GM23338 (cell line): ENCODE data around the gene SNX1. TPM values are rescaled to one million over a fixed set of nuclear protein-coding genes. Genes with fewer than 3 reads are reported as not detected.

Source experiments
- ATAC-seq: fragments of 200-7000 bp; cut with Tn5 transposase; 3 replicates; pipeline ENCODE4 v1.9.1; 2020
- DNase-seq: peaks from one replicate; pipeline ENCODE4 v3.0.0-alpha.2; 2015; ENCODE audit warnings: low spot score
- H2AFZ ChIP-seq: fragments of 200-600 bp; sonication (generic); 2 replicates; pipeline ENCODE4 v1.8.0; 2016; ENCODE audit warnings: antibody characterized with exemption, mild to moderate bottlenecking, moderate library complexity
- H3F3A ChIP-seq: fragments of 200-600 bp; sonication (generic); replicated peaks from 2 replicates; pipeline ENCODE4 v1.8.0; 2017; ENCODE audit warnings: antibody characterized with exemption, mixed run types, low read depth
- H3K27ac ChIP-seq: fragments of 200-600 bp; sonication (generic); 2 replicates; pipeline ENCODE4 v1.6.1; 2016; ENCODE audit warnings: low read depth
- H3K27me3 ChIP-seq: fragments of 200-600 bp; sonication (generic); 2 replicates; pipeline ENCODE4 v1.8.0; 2016; ENCODE audit warnings: mild to moderate bottlenecking, mixed run types, moderate library complexity; ENCODE audit not compliant: insufficient read depth
- H3K36me3 ChIP-seq: fragments of 200-600 bp; sonication (generic); 2 replicates; pipeline ENCODE4 v1.8.0; 2016; ENCODE audit warnings: mild to moderate bottlenecking; ENCODE audit not compliant: insufficient read depth
- H3K4me1 ChIP-seq: fragments of 200-600 bp; sonication (generic); 2 replicates; pipeline ENCODE4 v1.8.0; 2016; ENCODE audit warnings: mild to moderate bottlenecking, moderate library complexity; ENCODE audit not compliant: insufficient read depth
- H3K4me2 ChIP-seq: fragments of 200-600 bp; sonication (generic); 2 replicates; pipeline ENCODE4 v1.7.1; 2017; ENCODE audit warnings: mixed run types
- H3K4me3 ChIP-seq: fragments of 200-600 bp; sonication (generic); 2 replicates; pipeline ENCODE4 v1.6.1; 2016; ENCODE audit warnings: mixed run types
- H3K79me2 ChIP-seq: fragments of 200-600 bp; sonication (generic); replicated peaks from 2 replicates; pipeline ENCODE4 v1.8.0; 2017; ENCODE audit warnings: mild to moderate bottlenecking; ENCODE audit not compliant: insufficient read depth
- H3K9me2 ChIP-seq: fragments of 200-600 bp; sonication (generic); 2 replicates; pipeline ENCODE4 v1.8.0; 2017; ENCODE audit not compliant: insufficient read depth
- H4K20me1 ChIP-seq: fragments of 200-600 bp; sonication (generic); replicated peaks from 2 replicates; pipeline ENCODE4 v1.8.0; 2017; ENCODE audit warnings: mild to moderate bottlenecking; ENCODE audit not compliant: insufficient read depth
- H3K27ac Mint-ChIP-seq: 2 replicates; pipeline ENCODE4 v1.8.0; 2020; ENCODE audit warnings: inconsistent platforms, mild to moderate bottlenecking, moderate library complexity, mixed read lengths
- H3K27me3 Mint-ChIP-seq: 3 replicates; pipeline ENCODE4 v1.8.0; 2022; ENCODE audit warnings: low read depth, mild to moderate bottlenecking, moderate library complexity, mixed read lengths, inconsistent platforms; ENCODE audit not compliant: insufficient read depth, poor library complexity
- H3K36me3 Mint-ChIP-seq: 3 replicates; pipeline ENCODE4 v1.8.0; 2021; ENCODE audit warnings: low read depth, mild to moderate bottlenecking, inconsistent platforms, moderate library complexity, mixed read lengths
- H3K4me1 Mint-ChIP-seq: 3 replicates; pipeline ENCODE4 v1.8.0; 2020; ENCODE audit warnings: mild to moderate bottlenecking, inconsistent platforms, mixed read lengths
- H3K4me3 Mint-ChIP-seq: 3 replicates; pipeline ENCODE4 v1.8.0; 2021; ENCODE audit warnings: moderate library complexity, mild to moderate bottlenecking, inconsistent platforms, mixed read lengths
- H3K9me3 Mint-ChIP-seq: 3 replicates; pipeline ENCODE4 v1.8.0; 2020; ENCODE audit warnings: moderate library complexity, mild to moderate bottlenecking, inconsistent platforms, mixed read lengths
- CREB1 ChIP-seq: fragments of 250-450 bp; sonication (Bioruptor Pico); IDR thresholded peaks from 2 replicates; pipeline ENCODE4 v1.5.0; 2020; ENCODE audit warnings: low read depth, mild to moderate bottlenecking, moderate library complexity
- CTCF ChIP-seq, 2 experiments: fragments of 200-600 bp in 1 of 2; sonication (generic) in 1 of 2; conservative IDR thresholded peaks; 2 replicates each; pipeline versions ENCODE4 v1.5.1 to v1.6.1; 2016 to 2017; ENCODE audit warnings: antibody characterized with exemption in 2 of 2, low read depth in 2 of 2, mild to moderate bottlenecking in 2 of 2, moderate library complexity in 1 of 2
- ETS1 ChIP-seq: IDR thresholded peaks from 2 replicates; pipeline ENCODE4 v1.6.1; 2016; ENCODE audit warnings: antibody characterized with exemption
- EZH2 ChIP-seq: fragments of 200-600 bp; sonication (generic); IDR thresholded peaks from one replicate; pipeline ENCODE4 v1.8.0; 2017; ENCODE audit warnings: antibody characterized with exemption, mild to moderate bottlenecking, low read depth; ENCODE audit not compliant: unreplicated experiment
- EZH2phosphoT487 ChIP-seq: fragments of 200-600 bp; sonication (generic); IDR thresholded peaks from one replicate; pipeline ENCODE4 v1.8.1; 2018; ENCODE audit warnings: antibody characterized with exemption; ENCODE audit not compliant: unreplicated experiment
- JUNB ChIP-seq: IDR thresholded peaks from one replicate; pipeline ENCODE4 v1.6.1; 2016; ENCODE audit warnings: antibody characterized with exemption; ENCODE audit not compliant: unreplicated experiment
- NANOG ChIP-seq: IDR thresholded peaks from 2 replicates; pipeline ENCODE4 v1.6.1; 2016; ENCODE audit warnings: antibody characterized with exemption, borderline replicate concordance
- POLR2AphosphoS5 ChIP-seq: IDR thresholded peaks from 2 replicates; pipeline ENCODE4 v1.6.1; 2016; ENCODE audit warnings: antibody characterized with exemption, low read depth
- STAT1 ChIP-seq: IDR thresholded peaks from one replicate; pipeline ENCODE4 v1.6.1; 2016; ENCODE audit warnings: antibody characterized with exemption; ENCODE audit not compliant: unreplicated experiment
- ZNF114 ChIP-seq: fragments of 250-450 bp; sonication (Bioruptor Pico); IDR thresholded peaks from 2 replicates; pipeline ENCODE4 v1.5.0; 2020; ENCODE audit warnings: mild to moderate bottlenecking, moderate library complexity
- ZNF331 ChIP-seq: fragments of 250-450 bp; sonication (Bioruptor Pico); IDR thresholded peaks from 2 replicates; pipeline ENCODE4 v1.5.0; 2020; ENCODE audit warnings: low read depth, mild to moderate bottlenecking, moderate library complexity
- polyA plus RNA-seq: library from polyadenylated mRNA; unstranded; fragments of >200 nt; fragmentation: Nextera tagmentation; extraction: Ambion mirVana; gene quantifications from 2 replicates; pipeline ENCODE4 v1.2.1, GENCODE V29; 2016
- total RNA-seq: library from RNA; depleted of rRNA; stranded (reverse); fragments of >200 nt; shearing (Covaris generic); gene quantifications from 2 replicates; pipeline ENCODE4 v1.2.3, GENCODE V29; 2014
- TF ChIP-seq, protein P1 (sequence below): fragments of 250-450 bp; sonication (Bioruptor Pico); IDR thresholded peaks from 2 replicates; pipeline ENCODE4 v1.5.0; 2020; ENCODE audit warnings: mild to moderate bottlenecking, moderate library complexity
- TF ChIP-seq, protein P2 (sequence below): IDR thresholded peaks from one replicate; pipeline ENCODE4 v1.6.1; 2018; ENCODE audit warnings: antibody characterized with exemption; ENCODE audit not compliant: unreplicated experiment

Gene SNX1
- total and polyA plus RNA-seq, 2 experiments from 2014 or later: 33.3 to 33.8 TPM

- Mint-ChIP-seq H3K27me3 (peaks cover 7% of the 10 kb centered on the region), H3K36me3 (no peaks in the 10 kb centered on the region; the same call in 2 of the 3 replicates), H3K4me3 (no peak overlapping the region), H3K4me1 (peaks cover 8% of the 10 kb centered on the region), H3K9me3 (no peaks in the 10 kb centered on the region; the same call in 2 of the 3 replicates), H3K27ac (no peak overlapping the region)
- Histone ChIP-seq H3F3A (no peaks in the 10 kb centered on the region; the same call in 1 of the 2 replicates), H3K4me2 (no peak overlapping the region), H4K20me1 (no peaks in the 10 kb centered on the region), H3K36me3 (no peaks in the 10 kb centered on the region), H3K27me3 (no peaks in the 10 kb centered on the region; the same call in 1 of the 2 replicates), H3K4me3 (no peak overlapping the region), H2AFZ (no peak overlapping the region), H3K4me1 (no peaks in the 10 kb centered on the region), H3K79me2 (no peaks in the 10 kb centered on the region), H3K27ac (no peak overlapping the region), H3K9me2 (no peaks in the 10 kb centered on the region)
- no peak for DNase-seq
- ATAC-seq: no peak
- TF ChIP-seq NANOG: no peak
- TF ChIP-seq EZH2phosphoT487: no peak
- TF ChIP-seq ETS1: no peak
- no peak for TF ChIP-seq CREB1
- no peak for TF ChIP-seq EZH2
- no peak for TF ChIP-seq ZNF114 (CRISPR knock-in tag)
- TF ChIP-seq STAT1: no peak
- TF ChIP-seq CTCF (conservative IDR thresholded peaks at IDR 0.05; ENCODE audit: low read depth in 2 of 2): no peak
- no peak for TF ChIP-seq ZNF331 (CRISPR knock-in tag)
- TF ChIP-seq, protein P1, sequence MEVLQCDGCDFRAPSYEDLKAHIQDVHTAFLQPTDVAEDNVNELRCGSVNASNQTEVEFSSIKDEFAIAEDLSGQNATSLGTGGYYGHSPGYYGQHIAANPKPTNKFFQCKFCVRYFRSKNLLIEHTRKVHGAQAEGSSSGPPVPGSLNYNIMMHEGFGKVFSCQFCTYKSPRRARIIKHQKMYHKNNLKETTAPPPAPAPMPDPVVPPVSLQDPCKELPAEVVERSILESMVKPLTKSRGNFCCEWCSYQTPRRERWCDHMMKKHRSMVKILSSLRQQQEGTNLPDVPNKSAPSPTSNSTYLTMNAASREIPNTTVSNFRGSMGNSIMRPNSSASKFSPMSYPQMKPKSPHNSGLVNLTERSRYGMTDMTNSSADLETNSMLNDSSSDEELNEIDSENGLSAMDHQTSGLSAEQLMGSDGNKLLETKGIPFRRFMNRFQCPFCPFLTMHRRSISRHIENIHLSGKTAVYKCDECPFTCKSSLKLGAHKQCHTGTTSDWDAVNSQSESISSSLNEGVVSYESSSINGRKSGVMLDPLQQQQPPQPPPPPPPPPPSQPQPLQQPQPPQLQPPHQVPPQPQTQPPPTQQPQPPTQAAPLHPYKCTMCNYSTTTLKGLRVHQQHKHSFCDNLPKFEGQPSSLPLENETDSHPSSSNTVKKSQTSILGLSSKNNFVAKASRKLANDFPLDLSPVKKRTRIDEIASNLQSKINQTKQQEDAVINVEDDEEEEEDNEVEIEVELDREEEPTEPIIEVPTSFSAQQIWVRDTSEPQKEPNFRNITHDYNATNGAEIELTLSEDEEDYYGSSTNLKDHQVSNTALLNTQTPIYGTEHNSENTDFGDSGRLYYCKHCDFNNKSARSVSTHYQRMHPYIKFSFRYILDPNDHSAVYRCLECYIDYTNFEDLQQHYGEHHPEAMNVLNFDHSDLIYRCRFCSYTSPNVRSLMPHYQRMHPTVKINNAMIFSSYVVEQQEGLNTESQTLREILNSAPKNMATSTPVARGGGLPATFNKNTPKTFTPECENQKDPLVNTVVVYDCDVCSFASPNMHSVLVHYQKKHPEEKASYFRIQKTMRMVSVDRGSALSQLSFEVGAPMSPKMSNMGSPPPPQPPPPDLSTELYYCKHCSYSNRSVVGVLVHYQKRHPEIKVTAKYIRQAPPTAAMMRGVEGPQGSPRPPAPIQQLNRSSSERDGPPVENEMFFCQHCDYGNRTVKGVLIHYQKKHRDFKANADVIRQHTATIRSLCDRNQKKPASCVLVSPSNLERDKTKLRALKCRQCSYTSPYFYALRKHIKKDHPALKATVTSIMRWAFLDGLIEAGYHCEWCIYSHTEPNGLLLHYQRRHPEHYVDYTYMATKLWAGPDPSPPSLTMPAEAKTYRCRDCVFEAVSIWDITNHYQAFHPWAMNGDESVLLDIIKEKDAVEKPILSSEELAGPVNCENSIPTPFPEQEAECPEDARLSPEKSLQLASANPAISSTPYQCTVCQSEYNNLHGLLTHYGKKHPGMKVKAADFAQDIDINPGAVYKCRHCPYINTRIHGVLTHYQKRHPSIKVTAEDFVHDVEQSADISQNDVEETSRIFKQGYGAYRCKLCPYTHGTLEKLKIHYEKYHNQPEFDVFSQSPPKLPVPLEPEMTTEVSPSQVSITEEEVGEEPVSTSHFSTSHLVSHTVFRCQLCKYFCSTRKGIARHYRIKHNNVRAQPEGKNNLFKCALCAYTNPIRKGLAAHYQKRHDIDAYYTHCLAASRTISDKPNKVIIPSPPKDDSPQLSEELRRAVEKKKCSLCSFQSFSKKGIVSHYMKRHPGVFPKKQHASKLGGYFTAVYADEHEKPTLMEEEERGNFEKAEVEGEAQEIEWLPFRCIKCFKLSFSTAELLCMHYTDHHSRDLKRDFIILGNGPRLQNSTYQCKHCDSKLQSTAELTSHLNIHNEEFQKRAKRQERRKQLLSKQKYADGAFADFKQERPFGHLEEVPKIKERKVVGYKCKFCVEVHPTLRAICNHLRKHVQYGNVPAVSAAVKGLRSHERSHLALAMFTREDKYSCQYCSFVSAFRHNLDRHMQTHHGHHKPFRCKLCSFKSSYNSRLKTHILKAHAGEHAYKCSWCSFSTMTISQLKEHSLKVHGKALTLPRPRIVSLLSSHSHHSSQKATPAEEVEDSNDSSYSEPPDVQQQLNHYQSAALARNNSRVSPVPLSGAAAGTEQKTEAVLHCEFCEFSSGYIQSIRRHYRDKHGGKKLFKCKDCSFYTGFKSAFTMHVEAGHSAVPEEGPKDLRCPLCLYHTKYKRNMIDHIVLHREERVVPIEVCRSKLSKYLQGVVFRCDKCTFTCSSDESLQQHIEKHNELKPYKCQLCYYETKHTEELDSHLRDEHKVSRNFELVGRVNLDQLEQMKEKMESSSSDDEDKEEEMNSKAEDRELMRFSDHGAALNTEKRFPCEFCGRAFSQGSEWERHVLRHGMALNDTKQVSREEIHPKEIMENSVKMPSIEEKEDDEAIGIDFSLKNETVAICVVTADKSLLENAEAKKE (CRISPR knock-in tag): no peak
- TF ChIP-seq POLR2AphosphoS5: no peak
- TF ChIP-seq JUNB: no peak
- TF ChIP-seq, protein P2, sequence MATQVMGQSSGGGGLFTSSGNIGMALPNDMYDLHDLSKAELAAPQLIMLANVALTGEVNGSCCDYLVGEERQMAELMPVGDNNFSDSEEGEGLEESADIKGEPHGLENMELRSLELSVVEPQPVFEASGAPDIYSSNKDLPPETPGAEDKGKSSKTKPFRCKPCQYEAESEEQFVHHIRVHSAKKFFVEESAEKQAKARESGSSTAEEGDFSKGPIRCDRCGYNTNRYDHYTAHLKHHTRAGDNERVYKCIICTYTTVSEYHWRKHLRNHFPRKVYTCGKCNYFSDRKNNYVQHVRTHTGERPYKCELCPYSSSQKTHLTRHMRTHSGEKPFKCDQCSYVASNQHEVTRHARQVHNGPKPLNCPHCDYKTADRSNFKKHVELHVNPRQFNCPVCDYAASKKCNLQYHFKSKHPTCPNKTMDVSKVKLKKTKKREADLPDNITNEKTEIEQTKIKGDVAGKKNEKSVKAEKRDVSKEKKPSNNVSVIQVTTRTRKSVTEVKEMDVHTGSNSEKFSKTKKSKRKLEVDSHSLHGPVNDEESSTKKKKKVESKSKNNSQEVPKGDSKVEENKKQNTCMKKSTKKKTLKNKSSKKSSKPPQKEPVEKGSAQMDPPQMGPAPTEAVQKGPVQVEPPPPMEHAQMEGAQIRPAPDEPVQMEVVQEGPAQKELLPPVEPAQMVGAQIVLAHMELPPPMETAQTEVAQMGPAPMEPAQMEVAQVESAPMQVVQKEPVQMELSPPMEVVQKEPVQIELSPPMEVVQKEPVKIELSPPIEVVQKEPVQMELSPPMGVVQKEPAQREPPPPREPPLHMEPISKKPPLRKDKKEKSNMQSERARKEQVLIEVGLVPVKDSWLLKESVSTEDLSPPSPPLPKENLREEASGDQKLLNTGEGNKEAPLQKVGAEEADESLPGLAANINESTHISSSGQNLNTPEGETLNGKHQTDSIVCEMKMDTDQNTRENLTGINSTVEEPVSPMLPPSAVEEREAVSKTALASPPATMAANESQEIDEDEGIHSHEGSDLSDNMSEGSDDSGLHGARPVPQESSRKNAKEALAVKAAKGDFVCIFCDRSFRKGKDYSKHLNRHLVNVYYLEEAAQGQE: no peak
Measured at GRCh38 chr15:64146520-64146884, 50.7 kb downstream of the SNX1 start.
